OCI-LY7 (cell line): Measurements from ENCODE around the gene OR1I1. TPM values are rescaled to one million over a fixed set of nuclear protein-coding genes. Genes with fewer than 3 reads are reported as not detected.

Source experiments
- BruUV-seq: library from RNA; stranded (reverse); fragments of 400-500 nt; replicated peaks from 2 replicates; lab custom pipeline; 2021; lab: Mats Ljungman, UMichigan
- CTCF ChIA-PET: fragments of 300-600 bp; sonication (Branson Sonifier 250); formaldehyde crosslinking; loops from one replicate; lab custom pipeline; 2022; ENCODE audit warnings: antibody characterized with exemption; ENCODE audit not compliant: unreplicated experiment; lab: Charles Lee
- POLR2A ChIA-PET: fragments of 300-600 bp; sonication (Branson Sonifier 250); formaldehyde crosslinking; loops from one replicate; lab custom pipeline; 2022; ENCODE audit warnings: antibody characterized with exemption; lab: Charles Lee
- DNase-seq: peaks from one replicate; pipeline ENCODE4 v3.0.0-alpha.2; 2015; ENCODE audit warnings: low spot score
- H2AFZ ChIP-seq: fragments of 200-600 bp; sonication (generic), shearing (Covaris generic); 2 replicates; pipeline ENCODE4 v1.6.1; 2014; ENCODE audit warnings: mild to moderate bottlenecking, antibody characterized with exemption, low read length, moderate library complexity
- H3K27ac ChIP-seq: fragments of 200-600 bp; sonication (generic); 2 replicates; pipeline ENCODE4 v1.5.1; 2014; ENCODE audit warnings: mixed run types, low read depth, mild to moderate bottlenecking, moderate library complexity, low read length, inconsistent platforms; ENCODE audit not compliant: poor library complexity, severe bottlenecking
- H3K36me3 ChIP-seq: fragments of 200-600 bp; sonication (generic); 2 replicates; pipeline ENCODE4 v1.6.1; 2014; ENCODE audit warnings: mild to moderate bottlenecking, antibody characterized with exemption, low read length, moderate library complexity, mixed read lengths; ENCODE audit not compliant: insufficient read depth
- H3K4me1 ChIP-seq: fragments of 200-600 bp; sonication (generic); 2 replicates; pipeline ENCODE4 v1.5.1; 2014; ENCODE audit warnings: mild to moderate bottlenecking, low read length; ENCODE audit not compliant: insufficient read depth, poor library complexity, severe bottlenecking
- H3K4me2 ChIP-seq: fragments of 200-600 bp; sonication (generic); 2 replicates; pipeline ENCODE4 v1.6.1; 2014; ENCODE audit warnings: mild to moderate bottlenecking, low read length
- H3K4me3 ChIP-seq: fragments of 200-600 bp; sonication (generic); 2 replicates; pipeline ENCODE4 v1.5.1; 2014; ENCODE audit warnings: mild to moderate bottlenecking, low read depth, low read length; ENCODE audit not compliant: poor library complexity, severe bottlenecking
- H3K79me2 ChIP-seq: fragments of 200-600 bp; sonication (generic); 2 replicates; pipeline ENCODE4 v1.6.1; 2016; ENCODE audit warnings: low read depth, mild to moderate bottlenecking, low read length, moderate library complexity, mixed read lengths; ENCODE audit not compliant: insufficient read depth
- H3K9me2 ChIP-seq: fragments of 200-600 bp; sonication (generic); 2 replicates; pipeline ENCODE4 v1.6.1; 2016; ENCODE audit warnings: mild to moderate bottlenecking, low read length, mixed read lengths; ENCODE audit not compliant: insufficient read depth
- H3K9me3 ChIP-seq: fragments of 200-600 bp; sonication (generic); 2 replicates; pipeline ENCODE4 v1.6.1; 2014; ENCODE audit warnings: mild to moderate bottlenecking, mixed run types, low read length, mixed read lengths
- H4K20me1 ChIP-seq: fragments of 200-600 bp; sonication (generic); 2 replicates; pipeline ENCODE4 v1.6.1; 2014; ENCODE audit warnings: mild to moderate bottlenecking, antibody characterized with exemption, low read length, moderate library complexity, mixed read lengths; ENCODE audit not compliant: insufficient read depth
- EZH2phosphoT487 ChIP-seq: fragments of 200-600 bp; sonication (generic); IDR thresholded peaks from 2 replicates; pipeline ENCODE4 v1.6.1; 2018; ENCODE audit warnings: low read depth, borderline replicate concordance, mild to moderate bottlenecking, mixed run types, antibody characterized with exemption, low read length, moderate library complexity, mixed read lengths
- intact Hi-C: fragments of 100-400 bp; cut with micrococcal nuclease; formaldehyde crosslinking; loops from one replicate; pipeline ENCODE4 v1.10.0; 2022; ENCODE audit not compliant: unreplicated experiment
- total RNA-seq, 2 experiments: library from RNA; depleted of rRNA in 1 of 2; stranded (reverse); fragments of >200 nt in 1 of 2; shearing (Covaris generic) in 1 of 2; gene quantifications; 2 replicates each; pipeline ENCODE4 v1.2.3, GENCODE V29; 2014 to 2022
- TF ChIP-seq, protein P1 (sequence below): fragments of 200-600 bp; sonication (generic); conservative IDR thresholded peaks from 2 replicates; pipeline ENCODE4 v1.5.1; 2014; ENCODE audit warnings: mild to moderate bottlenecking, antibody characterized with exemption, low read length, moderate library complexity, mixed read lengths

The OR1I1 gene
- total RNA-seq, 2 experiments from 2014 or later = not detected

DNA sequence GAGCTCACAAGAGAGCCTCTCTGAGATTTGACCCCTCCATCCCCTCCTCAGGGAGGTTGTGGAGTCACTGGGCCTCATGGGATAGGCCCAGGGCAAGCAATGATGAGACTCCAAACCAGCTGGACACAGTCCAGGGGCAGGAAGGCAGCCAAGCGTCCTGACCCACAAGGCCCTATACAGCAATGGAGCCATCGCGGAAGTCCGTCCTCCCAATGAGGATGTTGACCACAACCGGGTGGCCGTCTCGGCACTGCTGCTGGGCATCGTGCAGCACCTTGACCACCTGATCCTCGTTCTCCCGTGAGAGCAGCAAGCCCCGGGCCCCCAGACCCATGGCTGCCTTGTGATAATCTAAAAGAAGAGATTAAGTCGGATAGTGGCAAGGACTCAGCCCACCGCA is 33.1 kb downstream of the OR1I1 start:
- H2AFZ ChIP-seq = no peak overlapping the region
- H3K27ac ChIP-seq = no peak overlapping the region
- TF ChIP-seq, protein P1, sequence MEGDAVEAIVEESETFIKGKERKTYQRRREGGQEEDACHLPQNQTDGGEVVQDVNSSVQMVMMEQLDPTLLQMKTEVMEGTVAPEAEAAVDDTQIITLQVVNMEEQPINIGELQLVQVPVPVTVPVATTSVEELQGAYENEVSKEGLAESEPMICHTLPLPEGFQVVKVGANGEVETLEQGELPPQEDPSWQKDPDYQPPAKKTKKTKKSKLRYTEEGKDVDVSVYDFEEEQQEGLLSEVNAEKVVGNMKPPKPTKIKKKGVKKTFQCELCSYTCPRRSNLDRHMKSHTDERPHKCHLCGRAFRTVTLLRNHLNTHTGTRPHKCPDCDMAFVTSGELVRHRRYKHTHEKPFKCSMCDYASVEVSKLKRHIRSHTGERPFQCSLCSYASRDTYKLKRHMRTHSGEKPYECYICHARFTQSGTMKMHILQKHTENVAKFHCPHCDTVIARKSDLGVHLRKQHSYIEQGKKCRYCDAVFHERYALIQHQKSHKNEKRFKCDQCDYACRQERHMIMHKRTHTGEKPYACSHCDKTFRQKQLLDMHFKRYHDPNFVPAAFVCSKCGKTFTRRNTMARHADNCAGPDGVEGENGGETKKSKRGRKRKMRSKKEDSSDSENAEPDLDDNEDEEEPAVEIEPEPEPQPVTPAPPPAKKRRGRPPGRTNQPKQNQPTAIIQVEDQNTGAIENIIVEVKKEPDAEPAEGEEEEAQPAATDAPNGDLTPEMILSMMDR = no peak
- TF ChIP-seq EZH2phosphoT487 = no peak
- H3K4me2 ChIP-seq = no peak overlapping the region
- no peaks in the 10 kb centered on the region for H3K4me1 ChIP-seq
- H3K9me2 ChIP-seq = no peaks in the 10 kb centered on the region
- no TSS peak for BruUV-seq
- intact Hi-C loops = no loop called here
- CTCF ChIA-PET = no interaction called here
- no peaks in the 10 kb centered on the region for H3K9me3 ChIP-seq
- H3K79me2 ChIP-seq = no peaks in the 10 kb centered on the region
- H3K36me3 ChIP-seq = peaks cover 55% of the 10 kb centered on the region
- no peaks in the 10 kb centered on the region for H4K20me1 ChIP-seq
- no peak overlapping the region for H3K4me3 ChIP-seq
- DNase-seq = no peak
- POLR2A ChIA-PET = no interaction called here

DNA sequence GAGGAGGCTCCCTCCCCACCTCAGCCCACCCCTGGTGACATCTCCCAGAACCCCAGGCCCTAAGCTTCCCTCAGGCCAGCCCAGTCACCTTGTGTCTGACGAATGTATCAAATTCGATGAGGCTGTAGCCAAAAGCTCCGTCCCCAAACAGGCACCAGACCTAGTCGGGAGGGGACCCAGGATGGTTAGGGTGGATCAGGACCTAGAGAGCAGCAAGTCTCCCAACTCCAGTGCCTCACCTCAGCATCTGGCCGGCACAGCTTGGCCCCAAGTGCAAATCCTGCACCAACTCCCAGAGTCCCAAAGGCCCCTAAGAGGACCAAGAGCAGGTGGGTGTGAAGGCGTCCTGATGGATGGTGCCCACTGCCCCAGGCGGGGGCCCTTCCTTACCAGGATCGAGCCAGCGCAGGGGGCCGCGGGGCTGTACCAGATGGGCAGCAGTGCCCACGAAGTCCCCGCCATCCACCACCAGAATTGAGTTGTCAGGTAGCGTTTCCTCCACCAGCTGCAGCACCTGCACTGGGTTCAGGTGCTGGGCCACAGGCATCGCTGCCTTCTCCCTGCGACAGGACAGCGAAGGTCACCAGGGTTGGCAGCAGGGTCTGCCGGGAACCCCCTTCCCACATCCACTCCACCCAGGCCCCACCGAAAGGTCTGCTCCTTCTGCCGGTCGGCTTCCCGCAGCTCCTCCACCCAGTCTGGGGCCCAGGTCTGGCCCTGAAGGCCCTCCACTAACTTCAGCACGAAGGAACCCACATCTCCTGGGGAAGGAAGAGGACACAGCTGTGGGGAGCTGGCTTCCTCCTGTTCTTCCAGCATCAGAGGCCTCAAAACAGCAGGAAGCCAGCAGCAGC is 34.0 kb downstream of the OR1I1 start:
- BruUV-seq = no TSS peak
- H3K4me3 ChIP-seq = no peak overlapping the region
- H2AFZ ChIP-seq = no peak overlapping the region
- no peak overlapping the region for H3K4me2 ChIP-seq
- H3K27ac ChIP-seq = no peak overlapping the region
- H3K36me3 ChIP-seq = peaks cover 63% of the 10 kb centered on the region
- intact Hi-C loops = no loop called here
- TF ChIP-seq, protein P1 = no peak
- DNase-seq = no peak
- no peaks in the 10 kb centered on the region for H3K79me2 ChIP-seq
- ChIA-PET POLR2A (no interaction called here), CTCF (no interaction called here)
- H3K9me3 ChIP-seq = no peaks in the 10 kb centered on the region
- H4K20me1 ChIP-seq = no peaks in the 10 kb centered on the region
- no peaks in the 10 kb centered on the region for H3K9me2 ChIP-seq
- no peaks in the 10 kb centered on the region for H3K4me1 ChIP-seq

DNA sequence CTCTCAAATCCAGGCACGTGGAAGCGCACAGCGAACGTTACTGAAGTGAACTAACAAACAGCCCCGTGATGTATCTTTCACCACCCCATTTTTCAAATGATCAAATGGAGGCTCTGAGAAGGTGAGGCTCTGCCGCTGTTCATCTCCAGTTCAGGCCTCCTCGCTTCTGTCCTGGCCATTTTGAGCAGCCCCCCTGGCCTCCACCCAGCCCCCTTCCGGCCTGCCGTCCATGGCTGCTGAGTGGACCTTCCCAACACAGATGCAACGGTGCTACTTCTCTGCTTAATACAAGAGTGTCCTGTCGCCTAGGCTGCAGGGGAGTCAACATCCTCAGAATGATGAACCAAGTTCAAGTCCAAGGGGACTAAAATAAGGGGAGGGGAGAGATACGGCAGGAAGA is 34.8 kb downstream of the OR1I1 start:
- H3K9me2 ChIP-seq = no peaks in the 10 kb centered on the region
- intact Hi-C loops = no loop called here
- H3K79me2 ChIP-seq = no peaks in the 10 kb centered on the region
- no peaks in the 10 kb centered on the region for H3K9me3 ChIP-seq
- TF ChIP-seq EZH2phosphoT487 = no peak
- TF ChIP-seq, protein P1 = no peak
- no peak overlapping the region for H3K27ac ChIP-seq
- H3K4me3 ChIP-seq = no peak overlapping the region
- no peaks in the 10 kb centered on the region for H3K4me1 ChIP-seq
- H4K20me1 ChIP-seq = no peaks in the 10 kb centered on the region
- no peak overlapping the region for H2AFZ ChIP-seq
- POLR2A ChIA-PET = no interaction called here
- no peak overlapping the region for H3K4me2 ChIP-seq
- DNase-seq = no peak
- BruUV-seq = no TSS peak
- CTCF ChIA-PET = no interaction called here
- H3K36me3 ChIP-seq = peaks cover 67% of the 10 kb centered on the region
